ENCODE results near the gene SCYGR3. TPM values are rescaled to one million over a fixed set of nuclear protein-coding genes. Genes with fewer than 3 reads are reported as not detected.

Gene SCYGR3
- total RNA-seq, 1 experiment from 2014 or later: not detected

DNA sequence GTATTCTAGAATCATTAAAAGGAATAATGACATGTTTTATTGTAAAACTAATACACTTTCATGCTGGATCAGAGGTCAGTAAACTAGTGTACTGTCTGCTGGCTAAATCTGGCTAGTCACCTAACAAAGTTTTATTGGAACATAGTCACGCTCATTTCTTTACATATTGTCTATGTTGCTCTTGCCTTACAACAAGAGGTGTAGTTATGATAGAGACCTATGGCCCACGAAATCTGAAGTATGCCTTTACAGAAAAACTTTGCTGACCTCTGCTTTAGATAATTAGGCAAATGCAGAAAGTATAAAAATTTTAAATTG, 45.8 kb downstream of the SCYGR3 start:
- H3K4me1 ChIP-seq (ENCODE audit: insufficient read depth, low read length): no peaks in the 10 kb centered on the region
- H2AFZ ChIP-seq (ENCODE audit: low read length): no peak overlapping the region
- H3K9me2 ChIP-seq (replicated peaks; ENCODE audit: low read length): no peaks in the 10 kb centered on the region
- no peaks in the 10 kb centered on the region for H3K27me3 ChIP-seq (ENCODE audit: low read length)
- H4K20me1 ChIP-seq (ENCODE audit: low read length): no peaks in the 10 kb centered on the region
- H3K4me3 ChIP-seq (ENCODE audit: low read length): no peak overlapping the region
- intact Hi-C loops (cut with micrococcal nuclease): no loop called here
- H3F3A ChIP-seq (ENCODE audit: low read length, unreplicated experiment): no peaks in the 10 kb centered on the region
- ChIA-PET POLR2A (ENCODE audit: unreplicated experiment) (no interaction called here), CTCF (no interaction called here)
- no peak overlapping the region for H3K9ac ChIP-seq (ENCODE audit: low read length)
- H3K4me2 ChIP-seq (ENCODE audit: low read length): no peak overlapping the region
- no peaks in the 10 kb centered on the region for H3K9me3 ChIP-seq (ENCODE audit: low read length)
- no TSS peak for BruUV-seq (replicated peaks)
- TF ChIP-seq EZH2phosphoT487 (IDR thresholded peaks at IDR 0.05; ENCODE audit: borderline replicate concordance, low read length): no peak
- TF ChIP-seq, protein P1, sequence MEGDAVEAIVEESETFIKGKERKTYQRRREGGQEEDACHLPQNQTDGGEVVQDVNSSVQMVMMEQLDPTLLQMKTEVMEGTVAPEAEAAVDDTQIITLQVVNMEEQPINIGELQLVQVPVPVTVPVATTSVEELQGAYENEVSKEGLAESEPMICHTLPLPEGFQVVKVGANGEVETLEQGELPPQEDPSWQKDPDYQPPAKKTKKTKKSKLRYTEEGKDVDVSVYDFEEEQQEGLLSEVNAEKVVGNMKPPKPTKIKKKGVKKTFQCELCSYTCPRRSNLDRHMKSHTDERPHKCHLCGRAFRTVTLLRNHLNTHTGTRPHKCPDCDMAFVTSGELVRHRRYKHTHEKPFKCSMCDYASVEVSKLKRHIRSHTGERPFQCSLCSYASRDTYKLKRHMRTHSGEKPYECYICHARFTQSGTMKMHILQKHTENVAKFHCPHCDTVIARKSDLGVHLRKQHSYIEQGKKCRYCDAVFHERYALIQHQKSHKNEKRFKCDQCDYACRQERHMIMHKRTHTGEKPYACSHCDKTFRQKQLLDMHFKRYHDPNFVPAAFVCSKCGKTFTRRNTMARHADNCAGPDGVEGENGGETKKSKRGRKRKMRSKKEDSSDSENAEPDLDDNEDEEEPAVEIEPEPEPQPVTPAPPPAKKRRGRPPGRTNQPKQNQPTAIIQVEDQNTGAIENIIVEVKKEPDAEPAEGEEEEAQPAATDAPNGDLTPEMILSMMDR (conservative IDR thresholded peaks at IDR 0.05; ENCODE audit: low read depth, low read length): no peak
- no peak for TF ChIP-seq EZH2 (IDR thresholded peaks at IDR 0.05; ENCODE audit: low read length, unreplicated experiment)
- no peak overlapping the region for H3K27ac ChIP-seq (ENCODE audit: low read length)
- ATAC-seq: no peak
- no peak for DNase-seq
- no peaks in the 10 kb centered on the region for H3K36me3 ChIP-seq (ENCODE audit: low read depth, low read length)
- no peaks in the 10 kb centered on the region for H3K79me2 ChIP-seq (ENCODE audit: low read length)

DNA sequence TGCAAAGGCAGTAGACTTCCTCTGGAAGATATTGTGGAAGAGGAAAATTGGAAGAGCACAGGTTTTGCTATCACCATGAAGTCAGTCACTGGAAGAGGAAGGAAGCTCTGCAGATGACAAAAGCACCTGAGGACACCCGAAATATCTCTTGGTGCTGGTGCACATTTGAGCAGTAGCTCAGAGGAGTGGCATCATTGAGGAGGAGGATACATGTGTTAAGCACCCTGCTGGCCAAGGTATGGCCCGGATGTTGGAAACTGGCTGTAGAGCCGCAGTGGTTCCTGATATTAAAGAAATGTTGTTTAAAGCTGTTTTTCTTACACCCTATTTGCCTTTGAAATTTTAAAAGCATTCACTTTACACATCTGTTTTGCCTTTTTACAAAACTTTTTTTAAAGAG, 48.6 kb downstream of the SCYGR3 start:
- ATAC-seq: no peak
- intact Hi-C loops (cut with micrococcal nuclease): no loop called here
- H3F3A ChIP-seq (ENCODE audit: low read length, unreplicated experiment): no peaks in the 10 kb centered on the region
- H3K9me3 ChIP-seq (ENCODE audit: low read length): no peaks in the 10 kb centered on the region
- no peaks in the 10 kb centered on the region for H3K36me3 ChIP-seq (ENCODE audit: low read depth, low read length)
- H3K27me3 ChIP-seq (ENCODE audit: low read length): no peaks in the 10 kb centered on the region
- H3K9ac ChIP-seq (ENCODE audit: low read length): no peak overlapping the region
- no peaks in the 10 kb centered on the region for H3K4me1 ChIP-seq (ENCODE audit: insufficient read depth, low read length)
- H2AFZ ChIP-seq (ENCODE audit: low read length): no peak overlapping the region
- no peaks in the 10 kb centered on the region for H3K79me2 ChIP-seq (ENCODE audit: low read length)
- H3K9me2 ChIP-seq (replicated peaks; ENCODE audit: low read length): no peaks in the 10 kb centered on the region
- BruUV-seq (replicated peaks): no TSS peak
- DNase-seq: no peak
- H3K27ac ChIP-seq (ENCODE audit: low read length): no peak overlapping the region
- TF ChIP-seq, protein P1 (conservative IDR thresholded peaks at IDR 0.05; ENCODE audit: low read depth, low read length): no peak
- TF ChIP-seq EZH2phosphoT487 (IDR thresholded peaks at IDR 0.05; ENCODE audit: borderline replicate concordance, low read length) (no peak), EZH2 (IDR thresholded peaks at IDR 0.05; ENCODE audit: low read length, unreplicated experiment) (no peak)
- POLR2A ChIA-PET (ENCODE audit: unreplicated experiment): no interaction called here
- no peaks in the 10 kb centered on the region for H4K20me1 ChIP-seq (ENCODE audit: low read length)
- CTCF ChIA-PET: no interaction called here
- H3K4me2 ChIP-seq (ENCODE audit: low read length): no peak overlapping the region
- no peak overlapping the region for H3K4me3 ChIP-seq (ENCODE audit: low read length)

DNA sequence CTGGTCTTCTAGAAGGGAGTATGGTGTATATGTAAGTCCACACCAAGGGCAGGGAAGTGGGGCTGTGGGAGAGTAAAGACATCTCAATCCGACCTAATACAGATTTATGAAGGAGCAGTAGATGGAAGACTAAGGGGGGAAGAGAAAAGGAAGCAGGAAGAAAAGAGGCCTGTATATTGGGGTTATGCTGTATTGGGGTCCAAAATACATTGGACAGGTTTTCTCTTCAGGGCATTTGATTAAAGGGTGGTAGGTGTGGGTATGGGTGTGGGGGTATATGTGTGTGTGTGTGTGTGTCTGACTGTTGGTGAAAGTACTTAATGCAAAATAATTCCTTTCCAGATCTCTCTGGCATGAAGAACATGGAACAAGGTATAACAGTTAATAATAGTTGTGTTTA, 49.6 kb downstream of the SCYGR3 start:
- Histone ChIP-seq H3K9ac (ENCODE audit: low read length) (no peak overlapping the region), H3F3A (ENCODE audit: low read length, unreplicated experiment) (no peaks in the 10 kb centered on the region), H3K9me2 (replicated peaks; ENCODE audit: low read length) (no peaks in the 10 kb centered on the region), H3K27ac (ENCODE audit: low read length) (no peak overlapping the region), H3K4me2 (ENCODE audit: low read length) (no peak overlapping the region), H3K79me2 (ENCODE audit: low read length) (no peaks in the 10 kb centered on the region), H3K9me3 (ENCODE audit: low read length) (no peaks in the 10 kb centered on the region), H2AFZ (ENCODE audit: low read length) (no peak overlapping the region), H3K27me3 (ENCODE audit: low read length) (no peaks in the 10 kb centered on the region), H3K4me1 (ENCODE audit: insufficient read depth, low read length) (no peaks in the 10 kb centered on the region), H3K4me3 (ENCODE audit: low read length) (no peak overlapping the region), H3K36me3 (ENCODE audit: low read depth, low read length) (no peaks in the 10 kb centered on the region), H4K20me1 (ENCODE audit: low read length) (no peaks in the 10 kb centered on the region)
- POLR2A ChIA-PET (ENCODE audit: unreplicated experiment): no interaction called here
- ATAC-seq: no peak
- BruUV-seq (replicated peaks): no TSS peak
- CTCF ChIA-PET: no interaction called here
- intact Hi-C loops (cut with micrococcal nuclease): no loop called here
- TF ChIP-seq EZH2phosphoT487 (IDR thresholded peaks at IDR 0.05; ENCODE audit: borderline replicate concordance, low read length) (no peak), EZH2 (IDR thresholded peaks at IDR 0.05; ENCODE audit: low read length, unreplicated experiment) (no peak)
- TF ChIP-seq, protein P1 (conservative IDR thresholded peaks at IDR 0.05; ENCODE audit: low read depth, low read length): no peak
- DNase-seq: no peak

Other genes with a start within 250 kb of the SCYGR3 start
- gene TM4SF20, start 235.5 kb downstream of the SCYGR3 start, total RNA-seq (2014; rRNA removed): not detected in 2 replicates
- not detected in 2 replicates for gene SCYGR1, start 226.9 kb downstream of the SCYGR3 start, total RNA-seq (2014; rRNA removed)
- 44.0 and 56.3 TPM in 2 replicates for gene AGFG1, start 142.7 kb downstream of the SCYGR3 start, total RNA-seq (2014; rRNA removed)
- gene SCYGR2, start 15.9 kb downstream of the SCYGR3 start, total RNA-seq (2014; rRNA removed): not detected in 2 replicates
- not detected in 2 replicates for gene SCYGR4, start 2.7 kb upstream of the SCYGR3 start, total RNA-seq (2014; rRNA removed)
- gene SCYGR5, start 52.0 kb upstream of the SCYGR3 start, total RNA-seq (2014; rRNA removed): not detected in 2 replicates
- 0.26 TPM in 1 of 2 replicates, not detected in the other for gene SLC19A3, start 103.2 kb upstream of the SCYGR3 start, total RNA-seq (2014; rRNA removed)
- gene SCYGR6, start 109.9 kb upstream of the SCYGR3 start, total RNA-seq (2014; rRNA removed): not detected in 2 replicates
- not detected in 2 replicates for gene SCYGR7, start 113.5 kb upstream of the SCYGR3 start, total RNA-seq (2014; rRNA removed)
- not detected in 2 replicates for gene SCYGR8, start 131.1 kb upstream of the SCYGR3 start, total RNA-seq (2014; rRNA removed)
- 1.7 and 1.8 TPM in 2 replicates for gene CCL20, start 199.0 kb upstream of the SCYGR3 start, total RNA-seq (2014; rRNA removed)

Measured in PC-3 (cell line).